ENCODE results near the gene FDXR. TPM values are rescaled to one million over a fixed set of nuclear protein-coding genes. Genes with fewer than 3 reads are reported as not detected.

Gene FDXR
- total and polyA plus RNA-seq, 2 of the 8 experiments (the other 6 are each of a cell fraction or from before 2014, with no cell fraction given) = 24.2 to 31.4 TPM

DNA sequence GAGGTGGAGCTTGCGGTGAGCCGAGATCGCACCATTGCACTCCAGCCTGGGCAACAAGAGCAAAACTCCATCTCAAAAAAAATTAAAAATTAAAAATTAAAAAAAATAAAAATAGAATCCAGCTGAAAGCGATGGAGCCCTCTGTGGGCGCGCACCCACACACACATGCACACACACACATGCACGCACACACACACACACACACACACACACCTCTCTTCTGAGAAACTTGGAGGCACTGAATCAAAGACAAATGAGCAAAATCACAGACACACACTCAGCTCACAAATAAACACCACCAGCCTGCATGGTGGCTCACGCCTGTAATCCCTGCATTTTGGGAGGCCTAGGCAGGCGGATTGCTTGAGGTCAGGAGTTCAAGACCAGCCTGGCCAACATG is 30.2 kb upstream of the FDXR start:
- CTCF ChIA-PET (ENCODE audit: partially characterized antibody) = interaction anchor here (1.2 to 1.8 kb wide), 5 partner anchors 10 to 38 kb away, joined by 3 to 8 read pairs (median 4); partner anchors contain the start of genes OTOP2 and USH1G
- H4K8ac ChIP-seq (ENCODE audit: extremely low read depth, insufficient read depth, low read length) = no peak overlapping the region
- H3K56ac ChIP-seq (replicated peaks; ENCODE audit: insufficient read length, low read depth, low read length) = no peak overlapping the region
- no peaks in the 10 kb centered on the region for H3K79me1 ChIP-seq (ENCODE audit: low read depth, low read length)
- H2AK5ac ChIP-seq (ENCODE audit: low read depth, low read length) = no peak overlapping the region
- no peak overlapping the region for H3K27ac ChIP-seq (ENCODE audit: low read depth, low read length)
- H3K18ac ChIP-seq (ENCODE audit: extremely low read depth, low read length) = no peak overlapping the region
- no peak overlapping the region for H2BK120ac ChIP-seq (replicated peaks; ENCODE audit: low read depth, low read length)
- H2BK20ac ChIP-seq (ENCODE audit: low read length) = no peak overlapping the region
- H3K9ac ChIP-seq (replicated peaks in 1 of 4; ENCODE audit: extremely low read depth in 1 of 4, low read depth in 3 of 4, low read length in 3 of 4) = no peak overlapping the region
- no peak overlapping the region for H2BK5ac ChIP-seq (ENCODE audit: low read depth, low read length)
- POLR2A ChIA-PET (ENCODE audit: partially characterized antibody) = no interaction called here
- no peak overlapping the region for H2BK12ac ChIP-seq (ENCODE audit: low read depth, low read length)
- no peak overlapping the region for H3K4me3 ChIP-seq (ENCODE audit: extremely low read depth in 1 of 4, insufficient read depth in 2 of 4, low read depth in 3 of 4, low read length in 4 of 4)
- no peaks in the 10 kb centered on the region for H3K23me2 ChIP-seq (ENCODE audit: low read depth, low read length)
- no peaks in the 10 kb centered on the region for H3K36me3 ChIP-seq (ENCODE audit: control insufficient read depth in 2 of 4, insufficient read depth in 4 of 4, low read length in 3 of 4)
- 84% methylated on average over 9 of the region's 9 CpGs; no CpG with 5 or more reads in 1 of the 2 experiments for WGBS, 2 experiments (ENCODE audit: extremely low coverage in 1 of 2, insufficient coverage in 1 of 2, insufficient read length in 1 of 2, insufficient replicate concordance in 2 of 2, low coverage in 1 of 2, low lambda C conversion rate in 2 of 2, missing lambda C conversion rate in 1 of 2)
- H3K27me3 ChIP-seq (replicated peaks in 1 of 4; ENCODE audit: control insufficient read depth in 3 of 4, extremely low read depth in 1 of 4, insufficient read depth in 3 of 4, low read length in 3 of 4) = peaks cover 0 to 7% (median 2%) of the 10 kb centered on the region in 4 experiments; a peak in 4 of 7 replicates
- H3K4ac ChIP-seq (replicated peaks; ENCODE audit: insufficient read length, low read depth, low read length) = no peak overlapping the region
- no peak overlapping the region for H4K5ac ChIP-seq (ENCODE audit: insufficient read length, low read depth, low read length)
- no peak overlapping the region for H2BK15ac ChIP-seq (ENCODE audit: low read length)
- no peak overlapping the region for H3K4me2 ChIP-seq (ENCODE audit: insufficient read depth in 1 of 2, low read depth in 2 of 2, low read length in 2 of 2)
- no peak overlapping the region for H2AFZ ChIP-seq (ENCODE audit: low read length)
- FAIRE-seq (no peak), DNase-seq (ENCODE audit: low read depth in 1 of 2, low spot score in 2 of 2) (no peak)
- H4K91ac ChIP-seq (replicated peaks; ENCODE audit: insufficient read length, low read length) = no peak overlapping the region
- H3K23ac ChIP-seq (ENCODE audit: insufficient read length) = no peak overlapping the region
- H4K20me1 ChIP-seq (replicated peaks in 1 of 2; ENCODE audit: control insufficient read depth in 1 of 2, insufficient read depth in 2 of 2, low read length in 2 of 2) = no peaks in the 10 kb centered on the region
- H3K9me3 ChIP-seq (ENCODE audit: insufficient read depth in 2 of 2, low read depth in 1 of 2, low read length in 1 of 2) = peaks cover 0 to 7% of the 10 kb centered on the region in 2 experiments; a peak in 1 of 4 replicates
- peaks cover 0 to 9% (median 5%) of the 10 kb centered on the region in 4 experiments; a peak in 5 of 7 replicates for H3K4me1 ChIP-seq (replicated peaks in 1 of 4; ENCODE audit: control insufficient read depth in 3 of 4, insufficient read depth in 4 of 4, low read length in 3 of 4)
- TF ChIP-seq ZNF274 (IDR thresholded peaks at IDR 0.05; ENCODE audit: borderline replicate concordance, extremely low read depth, low read length) = no peak
- no peak for TF ChIP-seq CHD2 (IDR thresholded peaks at IDR 0.05; ENCODE audit: low read length)
- no peak for TF ChIP-seq BACH1 (IDR thresholded peaks at IDR 0.05; ENCODE audit: low read length)
- no peak for TF ChIP-seq MAFK (IDR thresholded peaks at IDR 0.05; ENCODE audit: low read depth, low read length)
- no peak for TF ChIP-seq POLR2AphosphoS5 (IDR thresholded peaks at IDR 0.05; ENCODE audit: low read depth, low read length)
- no peak overlapping the region for H3K14ac ChIP-seq (ENCODE audit: insufficient read length)
- H3K79me2 ChIP-seq (ENCODE audit: control insufficient read depth in 1 of 2, insufficient read depth in 2 of 2, low read length in 2 of 2) = no peaks in the 10 kb centered on the region

Measured in H1 (cell line).